Lower lobe of right lung (tissue), 2 donors: ENCODE measurements around the gene TMEM255B. TPM values are rescaled to one million over a fixed set of nuclear protein-coding genes. Genes with fewer than 3 reads are reported as not detected.

Experiments
- ATAC-seq, 2 donors: fragments of 200-7000 bp; cut with Tn5 transposase; one replicate each; pipeline ENCODE4 v1.9.1; 2020 to 2022; ENCODE audit warnings: mild to moderate bottlenecking in 2 of 2, moderate library complexity in 2 of 2
- DNase-seq: peaks from one replicate; pipeline ENCODE4 v3.0.0-alpha.2; 2020
- H3K27ac ChIP-seq: fragments of 200-600 bp; one replicate; pipeline ENCODE4 v1.8.0; 2022
- H3K27me3 ChIP-seq: fragments of 200-600 bp; one replicate; pipeline ENCODE4 v1.8.0; 2022; ENCODE audit warnings: low read depth
- H3K36me3 ChIP-seq: fragments of 200-600 bp; one replicate; pipeline ENCODE4 v1.8.0; 2022; ENCODE audit warnings: mild to moderate bottlenecking
- H3K4me1 ChIP-seq: fragments of 200-600 bp; one replicate; pipeline ENCODE4 v1.8.0; 2022
- H3K4me3 ChIP-seq: fragments of 200-600 bp; one replicate; pipeline ENCODE4 v1.8.0; 2022; ENCODE audit warnings: mild to moderate bottlenecking
- H3K9me3 ChIP-seq: fragments of 200-600 bp; one replicate; pipeline ENCODE4 v1.8.0; 2022
- intact Hi-C: fragments of 100-400 bp; cut with DNase I; formaldehyde crosslinking; loops from one replicate; pipeline ENCODE4 v1.11.0; 2022
- total RNA-seq: library from RNA; stranded (reverse); fragmentation: NEBNext Ultra II Directional; extraction: Animal tissue kit (Norgen Biotek cat#: 25700); gene quantifications from one replicate; pipeline ENCODE4 v1.2.1, GENCODE V29; 2021
- TF ChIP-seq, protein P1 (sequence below): fragments of 200-600 bp; IDR thresholded peaks from one replicate; pipeline ENCODE4 v1.8.0; 2022; ENCODE audit warnings: antibody characterized with exemption, mild to moderate bottlenecking
- donor health status: DM: no; HTN: yes; CAD: no; lungs with severe emphysema.

The TMEM255B gene
- total RNA-seq, 1 donor from 2014 or later, result 21.5 TPM

DNA sequence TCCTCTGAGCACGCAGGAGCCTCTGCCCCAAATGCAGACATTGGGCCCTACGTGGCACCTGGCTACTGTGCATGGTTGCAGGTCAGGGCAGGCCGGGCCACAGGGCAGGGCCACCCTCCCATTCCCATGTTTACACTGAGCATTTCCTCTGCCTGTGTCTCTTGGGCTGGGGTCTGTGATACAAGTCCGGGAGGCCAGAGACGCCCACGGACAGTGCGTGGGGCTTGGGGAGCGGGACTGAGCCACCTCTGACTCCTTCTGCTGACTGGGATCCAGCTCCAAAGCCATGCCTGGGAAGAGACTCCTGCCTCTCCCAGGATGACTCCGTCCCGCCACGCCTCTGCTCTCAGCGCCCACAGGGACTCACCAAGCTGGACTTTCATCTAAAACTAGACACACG, 86.0 kb downstream of the TMEM255B start:
- intact Hi-C loops, result no loop called here
- no peak for ATAC-seq
- H3K4me1 ChIP-seq, result peaks cover 43% of the 10 kb centered on the region

DNA sequence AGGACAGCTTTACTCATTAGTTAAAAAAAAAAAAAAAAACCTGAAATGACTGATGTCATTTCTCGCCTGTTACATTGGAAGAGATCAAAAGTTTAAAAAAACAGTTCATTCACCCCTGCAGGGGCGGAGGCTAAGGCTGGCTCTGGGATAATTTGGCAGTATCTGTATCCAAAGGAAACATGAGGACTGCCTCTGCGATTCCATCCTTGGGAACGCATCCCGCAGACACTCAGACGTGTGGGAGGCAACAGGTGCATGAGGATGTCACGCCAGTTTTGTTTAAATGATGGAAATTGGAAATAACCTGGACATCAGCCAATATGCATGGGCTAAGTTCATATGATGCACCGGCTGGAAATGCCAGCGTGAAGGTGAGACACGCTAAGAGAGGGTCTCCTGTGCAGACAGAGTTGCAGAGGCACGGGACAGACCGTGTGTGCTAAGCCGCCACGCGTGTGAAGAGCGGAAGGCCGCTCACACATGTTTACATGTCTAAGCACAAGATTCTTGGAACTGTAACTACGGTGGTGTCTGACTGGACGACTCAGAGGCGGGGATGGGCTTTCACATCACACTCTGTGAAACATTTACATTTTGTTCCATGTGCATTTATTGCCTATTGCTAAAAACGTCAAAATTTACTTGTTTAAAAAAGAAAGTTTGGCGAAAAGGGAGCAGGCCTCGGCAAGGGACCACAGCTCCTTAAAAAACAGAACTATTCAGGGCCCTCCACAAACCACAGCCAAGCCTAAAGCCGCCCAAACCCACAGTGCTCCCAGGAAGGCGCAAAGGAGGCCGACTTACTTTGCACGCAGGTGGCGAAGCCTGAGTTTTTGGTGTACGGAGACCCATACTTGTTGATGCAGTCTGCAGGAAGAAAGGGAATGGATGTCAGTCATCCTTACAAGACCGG, 87.0 kb downstream of the TMEM255B start:
- Histone ChIP-seq H3K27ac (no peak overlapping the region), H3K27me3 (no peaks in the 10 kb centered on the region), H3K9me3 (no peaks in the 10 kb centered on the region), H3K4me3 (no peak overlapping the region), H3K36me3 (peaks cover 25% of the 10 kb centered on the region), H3K4me1 (peaks cover 34% of the 10 kb centered on the region)
- no peak for DNase-seq
- intact Hi-C loops, result no loop called here
- ATAC-seq, result no peak
- TF ChIP-seq, protein P1, sequence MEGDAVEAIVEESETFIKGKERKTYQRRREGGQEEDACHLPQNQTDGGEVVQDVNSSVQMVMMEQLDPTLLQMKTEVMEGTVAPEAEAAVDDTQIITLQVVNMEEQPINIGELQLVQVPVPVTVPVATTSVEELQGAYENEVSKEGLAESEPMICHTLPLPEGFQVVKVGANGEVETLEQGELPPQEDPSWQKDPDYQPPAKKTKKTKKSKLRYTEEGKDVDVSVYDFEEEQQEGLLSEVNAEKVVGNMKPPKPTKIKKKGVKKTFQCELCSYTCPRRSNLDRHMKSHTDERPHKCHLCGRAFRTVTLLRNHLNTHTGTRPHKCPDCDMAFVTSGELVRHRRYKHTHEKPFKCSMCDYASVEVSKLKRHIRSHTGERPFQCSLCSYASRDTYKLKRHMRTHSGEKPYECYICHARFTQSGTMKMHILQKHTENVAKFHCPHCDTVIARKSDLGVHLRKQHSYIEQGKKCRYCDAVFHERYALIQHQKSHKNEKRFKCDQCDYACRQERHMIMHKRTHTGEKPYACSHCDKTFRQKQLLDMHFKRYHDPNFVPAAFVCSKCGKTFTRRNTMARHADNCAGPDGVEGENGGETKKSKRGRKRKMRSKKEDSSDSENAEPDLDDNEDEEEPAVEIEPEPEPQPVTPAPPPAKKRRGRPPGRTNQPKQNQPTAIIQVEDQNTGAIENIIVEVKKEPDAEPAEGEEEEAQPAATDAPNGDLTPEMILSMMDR, result no peak

More for the DNA sequence above, 86.0 kb downstream of the TMEM255B start:
- TF ChIP-seq, protein P1, result no peak
- peaks cover 25% of the 10 kb centered on the region for H3K36me3 ChIP-seq
- no peak overlapping the region for H3K27ac ChIP-seq
- DNase-seq, result no peak
- no peak overlapping the region for H3K4me3 ChIP-seq
- no peaks in the 10 kb centered on the region for H3K9me3 ChIP-seq
- H3K27me3 ChIP-seq, result no peaks in the 10 kb centered on the region

DNA sequence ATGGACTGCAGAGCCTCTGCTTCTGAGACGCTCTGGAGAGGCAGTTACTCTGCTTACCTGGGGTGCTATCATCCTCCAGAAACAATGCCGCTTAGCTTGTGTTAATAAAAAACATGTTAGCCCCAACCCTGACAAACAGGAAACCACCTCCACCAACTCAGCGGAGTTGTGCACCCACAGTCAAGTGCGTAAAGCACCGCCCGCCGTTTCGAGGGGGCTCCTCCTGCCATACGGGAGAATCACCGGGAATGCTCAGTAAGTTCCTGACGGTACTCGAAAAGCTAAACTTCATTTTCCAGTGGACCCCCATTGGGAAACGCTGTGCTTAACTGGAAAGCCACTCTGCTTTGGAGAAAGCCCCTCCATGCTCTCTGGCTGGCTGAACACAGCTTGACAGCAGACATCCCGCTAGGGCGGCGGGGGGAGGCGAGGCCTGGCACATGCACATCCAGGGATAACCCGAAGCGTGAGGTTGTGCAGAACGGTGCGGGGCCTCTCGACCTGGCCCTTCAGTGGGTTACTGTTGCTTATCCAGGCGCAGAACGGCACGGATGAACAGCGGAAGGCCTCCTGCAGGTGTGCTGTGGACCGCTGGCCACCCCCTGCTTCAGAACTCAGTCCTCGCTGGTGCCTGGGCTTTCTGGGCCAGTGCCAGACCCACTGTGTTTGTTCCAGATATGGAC, 87.8 kb downstream of the TMEM255B start:
- no peak overlapping the region for H3K27ac ChIP-seq
- no peaks in the 10 kb centered on the region for H3K9me3 ChIP-seq
- H3K36me3 ChIP-seq, result peaks cover 25% of the 10 kb centered on the region
- ATAC-seq (no peak), DNase-seq (no peak)
- intact Hi-C loops, result no loop called here
- no peak overlapping the region for H3K4me3 ChIP-seq
- H3K4me1 ChIP-seq, result peaks cover 31% of the 10 kb centered on the region
- TF ChIP-seq, protein P1, result no peak
- H3K27me3 ChIP-seq, result no peaks in the 10 kb centered on the region

DNA sequence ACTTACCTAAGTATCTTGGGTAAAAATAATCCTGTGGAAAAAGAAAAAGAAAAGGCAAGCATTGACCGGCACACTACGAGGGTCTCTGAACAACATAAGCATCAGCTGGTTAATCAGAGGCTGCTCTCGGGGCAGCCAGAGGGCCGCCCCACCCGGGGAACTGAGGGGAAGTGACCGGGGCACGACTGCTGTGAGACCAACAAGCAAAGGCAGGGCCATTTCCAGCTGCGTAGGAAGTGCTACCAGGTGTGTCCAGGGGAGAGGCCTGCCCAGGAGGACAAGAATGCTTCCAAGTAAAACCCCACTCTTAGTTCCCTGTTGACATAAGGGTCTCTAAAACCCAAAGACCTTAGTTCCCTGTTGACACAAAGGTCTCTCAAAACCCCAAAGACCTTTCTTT, 89.0 kb downstream of the TMEM255B start:
- ATAC-seq (no peak), DNase-seq (no peak)
- peaks cover 41% of the 10 kb centered on the region for H3K4me1 ChIP-seq
- intact Hi-C loops, result no loop called here
- no peaks in the 10 kb centered on the region for H3K9me3 ChIP-seq
- H3K4me3 ChIP-seq, result no peak overlapping the region
- H3K36me3 ChIP-seq, result peaks cover 17% of the 10 kb centered on the region
- no peaks in the 10 kb centered on the region for H3K27me3 ChIP-seq
- TF ChIP-seq, protein P1, result no peak
- H3K27ac ChIP-seq, result no peak overlapping the region

DNA sequence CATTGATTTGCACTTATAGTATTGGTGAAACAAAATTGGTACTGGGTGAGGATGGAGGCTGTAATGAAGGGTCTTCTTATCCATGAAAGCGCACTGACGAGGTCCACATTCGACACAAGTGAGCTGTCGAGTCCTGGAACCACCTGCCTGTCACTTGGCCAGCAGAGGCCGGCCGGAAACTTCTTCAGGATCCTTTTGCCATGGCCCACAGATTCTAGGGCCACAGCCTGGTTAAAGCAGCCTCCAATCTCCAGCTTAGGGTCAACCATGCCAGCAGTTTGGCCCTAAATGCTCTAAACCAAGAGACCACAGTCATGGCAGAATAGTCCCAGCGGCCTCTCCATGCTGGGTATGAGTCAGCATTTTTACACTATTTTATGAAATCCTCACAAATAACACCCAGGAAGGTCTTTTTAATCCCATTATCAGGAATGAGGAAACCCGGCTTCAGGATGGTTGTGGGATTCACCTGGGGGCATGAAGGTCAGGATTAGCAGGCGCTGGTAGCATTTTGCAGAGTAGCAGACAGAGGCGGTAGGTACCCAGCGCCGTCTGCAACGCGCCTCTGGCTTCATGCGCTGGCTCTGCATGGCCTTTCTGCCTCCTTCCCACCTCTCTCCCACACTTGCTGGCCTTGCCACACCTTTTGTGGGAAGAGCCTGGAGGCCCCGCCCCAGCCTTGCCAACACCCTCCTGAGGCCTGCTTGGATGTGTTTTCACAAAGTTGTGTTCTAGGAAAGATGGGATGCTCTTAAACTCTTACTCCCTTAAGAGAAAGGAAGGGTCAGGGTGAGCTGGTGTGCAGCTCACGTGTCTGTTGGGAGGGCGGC, 89.6 kb downstream of the TMEM255B start:
- H3K36me3 ChIP-seq, result peaks cover 12% of the 10 kb centered on the region
- peaks cover 43% of the 10 kb centered on the region for H3K4me1 ChIP-seq
- peak in 1 of 2 donors; percentile 54 for ATAC-seq
- H3K27me3 ChIP-seq, result no peaks in the 10 kb centered on the region
- intact Hi-C loops, result no loop called here
- no peaks in the 10 kb centered on the region for H3K9me3 ChIP-seq
- TF ChIP-seq, protein P1, result no peak
- no peak for DNase-seq
- H3K27ac ChIP-seq, result no peak overlapping the region
- no peak overlapping the region for H3K4me3 ChIP-seq
